Thoracic aorta (tissue), 2 donors: ENCODE data around the gene SMIM45.

ENCODE experiments used
- ATAC-seq: fragments of 150-250 bp; one replicate; pipeline ENCODE4 v1.8.0; 2017; ENCODE audit warnings: low read depth; ENCODE audit not compliant: insufficient number of reproducible peaks, low FRiP score
- DNase-seq: peaks from one replicate; pipeline ENCODE4 v3.0.0-alpha.2; 2020; ENCODE audit warnings: low spot score
- H3K27ac ChIP-seq, 2 donors: fragments of 200-600 bp; sonication (generic); 1 replicate in 1 of 2; 2 replicates in 1 of 2; pipeline ENCODE4 v1.5.1; 2016; ENCODE audit warnings: mild to moderate bottlenecking in 2 of 2, moderate library complexity in 2 of 2
- H3K27me3 ChIP-seq: fragments of 200-600 bp; sonication (generic); replicated peaks from 2 replicates; pipeline ENCODE4 v1.6.0; 2016; ENCODE audit warnings: mild to moderate bottlenecking; ENCODE audit not compliant: insufficient read depth
- H3K36me3 ChIP-seq: fragments of 200-600 bp; sonication (generic); one replicate; pipeline ENCODE4 v1.5.1; 2016
- H3K4me1 ChIP-seq, 2 donors: fragments of 200-600 bp; sonication (generic); 1 replicate in 1 of 2; 2 replicates in 1 of 2; pipeline versions ENCODE4 v1.5.1 to v1.6.0; 2016; ENCODE audit warnings: low read depth in 2 of 2, mild to moderate bottlenecking in 1 of 2; ENCODE audit not compliant: control insufficient read depth in 1 of 2
- H3K4me3 ChIP-seq: fragments of 200-600 bp; sonication (generic); 2 replicates; pipeline ENCODE4 v1.5.1; 2016; ENCODE audit warnings: mild to moderate bottlenecking
- H3K9me3 ChIP-seq: fragments of 200-600 bp; sonication (generic); 2 replicates; pipeline ENCODE4 v1.5.1; 2016
- TF ChIP-seq, protein P1 (sequence below): fragments of 200-600 bp; sonication (generic); IDR thresholded peaks from one replicate; pipeline ENCODE4 v1.5.1; 2019; ENCODE audit warnings: antibody characterized with exemption

The SMIM45 gene

DNA sequence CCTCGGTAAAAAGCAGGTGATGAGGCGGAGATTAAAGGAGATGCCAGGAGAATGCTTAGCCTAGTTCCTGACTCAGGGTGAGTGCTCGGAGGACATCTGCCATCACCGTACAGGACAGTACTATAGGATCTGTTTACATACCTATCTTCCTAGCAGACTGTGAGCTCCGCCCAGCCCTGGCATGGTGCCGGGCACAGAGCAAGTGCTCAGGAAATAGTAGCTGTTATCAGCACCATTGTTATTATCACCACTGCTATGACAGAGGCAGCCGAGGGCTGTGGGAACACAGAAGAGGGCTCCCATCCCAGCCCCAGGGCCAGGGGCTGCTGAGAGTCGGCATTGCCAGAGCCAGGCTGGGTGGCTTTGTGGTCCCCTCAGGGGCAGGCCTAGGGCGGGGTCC is 16.7 kb downstream of the SMIM45 start:
- H3K36me3 ChIP-seq, result no peaks in the 10 kb centered on the region
- TF ChIP-seq, protein P1, sequence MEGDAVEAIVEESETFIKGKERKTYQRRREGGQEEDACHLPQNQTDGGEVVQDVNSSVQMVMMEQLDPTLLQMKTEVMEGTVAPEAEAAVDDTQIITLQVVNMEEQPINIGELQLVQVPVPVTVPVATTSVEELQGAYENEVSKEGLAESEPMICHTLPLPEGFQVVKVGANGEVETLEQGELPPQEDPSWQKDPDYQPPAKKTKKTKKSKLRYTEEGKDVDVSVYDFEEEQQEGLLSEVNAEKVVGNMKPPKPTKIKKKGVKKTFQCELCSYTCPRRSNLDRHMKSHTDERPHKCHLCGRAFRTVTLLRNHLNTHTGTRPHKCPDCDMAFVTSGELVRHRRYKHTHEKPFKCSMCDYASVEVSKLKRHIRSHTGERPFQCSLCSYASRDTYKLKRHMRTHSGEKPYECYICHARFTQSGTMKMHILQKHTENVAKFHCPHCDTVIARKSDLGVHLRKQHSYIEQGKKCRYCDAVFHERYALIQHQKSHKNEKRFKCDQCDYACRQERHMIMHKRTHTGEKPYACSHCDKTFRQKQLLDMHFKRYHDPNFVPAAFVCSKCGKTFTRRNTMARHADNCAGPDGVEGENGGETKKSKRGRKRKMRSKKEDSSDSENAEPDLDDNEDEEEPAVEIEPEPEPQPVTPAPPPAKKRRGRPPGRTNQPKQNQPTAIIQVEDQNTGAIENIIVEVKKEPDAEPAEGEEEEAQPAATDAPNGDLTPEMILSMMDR, result no peak
- H3K4me3 ChIP-seq, result no peak overlapping the region
- no peaks in the 10 kb centered on the region for H3K9me3 ChIP-seq
- no peaks in the 10 kb centered on the region for H3K27me3 ChIP-seq
- DNase-seq, result no peak
- H3K27ac ChIP-seq, result no peak overlapping the region
- H3K4me1 ChIP-seq, result no peaks in the 10 kb centered on the region
- no peak for ATAC-seq

DNA sequence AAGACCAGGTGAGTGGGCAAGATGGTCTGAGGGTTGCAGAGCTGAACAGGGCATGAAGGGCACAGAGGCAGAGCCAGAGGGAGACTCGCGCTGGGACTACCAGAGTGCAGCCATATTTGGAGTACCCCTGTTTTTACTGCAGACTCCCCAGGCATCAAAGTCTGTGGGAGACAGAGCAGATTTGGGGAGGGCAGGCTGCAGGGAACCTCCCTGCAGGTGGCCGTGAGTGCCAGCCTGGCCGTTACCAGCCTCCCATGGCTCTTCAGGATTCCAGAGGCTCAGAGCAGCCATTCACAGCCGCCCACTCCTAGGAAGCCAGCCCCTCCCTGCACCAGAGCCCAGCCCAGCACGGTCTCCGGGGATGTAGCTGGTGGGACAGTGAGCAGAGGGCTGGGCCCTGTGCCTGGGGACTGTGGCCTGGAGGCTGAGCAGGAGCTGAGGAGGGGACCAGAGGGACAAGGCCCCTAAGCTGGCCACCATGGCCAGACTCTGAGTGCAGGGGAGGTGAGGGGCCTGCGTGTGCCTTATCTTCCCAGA is 17.2 kb downstream of the SMIM45 start, which contains the start of gene SEPTIN3:
SEPTIN3 (plus strand) TSS at position 334 of the 537 bp plus-strand sequence. CDS start 2,050 bp downstream, outside the sequence.
- H3K36me3 ChIP-seq, result no peaks in the 10 kb centered on the region
- ATAC-seq (no peak), DNase-seq (no peak)
- no peaks in the 10 kb centered on the region for H3K9me3 ChIP-seq
- no peak within 1 kb of the TSS for H3K4me3 ChIP-seq
- H3K4me1 ChIP-seq, result no peaks in the 10 kb centered on the region
- H3K27me3 ChIP-seq, result no peaks in the 10 kb centered on the region
- TF ChIP-seq, protein P1, result no peak
- H3K27ac ChIP-seq, result no peak within 1 kb of the TSS

DNA sequence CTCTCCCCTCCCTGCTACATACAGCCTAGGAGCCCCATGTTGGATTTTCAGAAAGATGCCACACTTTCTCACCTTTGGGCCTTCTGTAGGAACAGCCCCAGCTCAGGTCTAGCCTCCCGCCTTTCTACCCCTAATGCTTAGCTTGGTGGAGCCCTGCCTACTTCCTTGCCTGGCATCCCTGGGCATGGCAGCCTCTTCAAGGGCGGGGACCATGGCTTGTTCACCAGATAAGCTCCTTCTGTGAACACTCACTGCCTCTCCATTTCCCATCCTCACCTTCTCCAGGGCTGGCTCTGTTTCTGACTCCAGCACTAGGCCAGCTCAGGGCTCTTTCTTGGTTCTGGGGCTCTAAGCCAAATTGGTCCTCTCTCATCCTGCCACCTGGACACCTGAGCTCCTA is 18.7 kb downstream of the SMIM45 start:
- no peak overlapping the region for H3K4me3 ChIP-seq
- ATAC-seq (no peak), DNase-seq (no peak)
- no peaks in the 10 kb centered on the region for H3K36me3 ChIP-seq
- TF ChIP-seq, protein P1, result no peak
- H3K4me1 ChIP-seq, result no peaks in the 10 kb centered on the region
- no peak overlapping the region for H3K27ac ChIP-seq
- H3K9me3 ChIP-seq, result no peaks in the 10 kb centered on the region
- no peaks in the 10 kb centered on the region for H3K27me3 ChIP-seq

GRCh38 chr22:41971431-41971830 is 19.5 kb downstream of the SMIM45 start:
- ATAC-seq, result no peak
- no peaks in the 10 kb centered on the region for H3K9me3 ChIP-seq
- H3K4me3 ChIP-seq, result no peak overlapping the region
- DNase-seq, result no peak
- peaks cover 5% of the 10 kb centered on the region for H3K27me3 ChIP-seq
- TF ChIP-seq, protein P1, result no peak
- no peaks in the 10 kb centered on the region for H3K36me3 ChIP-seq
- peaks cover 0 to 4% of the 10 kb centered on the region in 2 donors for H3K4me1 ChIP-seq
- no peak overlapping the region for H3K27ac ChIP-seq

GRCh38 chr22:41974691-41975290 is 22.8 kb downstream of the SMIM45 start:
- Histone ChIP-seq H3K4me3 (no peak overlapping the region), H3K27ac (no peak overlapping the region), H3K9me3 (no peaks in the 10 kb centered on the region), H3K27me3 (peaks cover 11% of the 10 kb centered on the region), H3K4me1 (peaks cover 2 to 11% of the 10 kb centered on the region in 2 donors), H3K36me3 (no peaks in the 10 kb centered on the region)
- no peak for ATAC-seq
- TF ChIP-seq, protein P1, result no peak
- DNase-seq, result no peak
